Measurements from ENCODE around the gene LAX1.
A peak's percentile ranks its signal among the peaks of the same experiment; 100 is the strongest.
"Not testable (repeated sequence)": the region's sequence is repeated elsewhere in the genome, so short reads cannot be mapped to it uniquely, and the experiment has no call there.

LAX1 gene

DNA sequence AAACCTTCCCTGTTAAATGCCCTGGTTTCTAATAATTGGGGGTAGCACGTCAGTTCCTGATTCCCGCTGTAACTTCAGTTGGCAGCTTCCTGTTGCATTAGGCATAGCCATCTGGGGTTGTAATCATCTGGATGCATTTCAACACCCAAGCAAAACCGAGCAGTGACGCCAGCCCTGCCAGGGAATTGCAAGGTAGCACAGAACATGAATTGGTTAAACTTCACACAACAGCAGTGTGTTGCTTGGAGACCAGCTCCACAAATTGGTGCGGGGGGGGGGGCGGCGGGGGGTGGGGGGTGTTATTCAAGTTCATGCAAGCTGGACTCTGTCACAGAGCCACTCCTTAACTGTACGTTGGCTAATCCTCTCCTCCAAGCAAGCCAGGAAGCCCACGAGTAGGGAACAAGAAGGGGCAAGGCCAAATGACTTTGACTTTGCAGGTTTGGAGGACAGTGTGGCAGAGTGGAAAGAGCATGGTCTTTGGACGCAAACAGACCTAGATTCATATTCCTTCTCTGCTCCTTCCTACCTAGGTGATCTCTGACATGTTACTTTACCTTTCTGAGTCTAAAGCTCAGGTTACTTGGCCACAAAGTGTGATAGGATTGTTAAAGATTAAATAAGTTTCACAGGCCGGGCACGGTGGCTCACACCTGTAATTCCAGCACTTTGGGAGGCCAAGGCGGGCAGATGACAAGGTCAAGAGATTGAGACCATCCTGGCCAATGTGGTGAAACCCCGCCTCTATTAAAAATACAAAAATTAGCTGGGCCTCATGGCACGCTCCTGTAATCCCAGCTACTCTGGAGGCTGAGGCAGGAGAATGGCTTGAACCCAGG is 4.7 kb downstream of the LAX1 start:
- no peak for DNase-seq (ENCODE audit: low read depth)

DNA sequence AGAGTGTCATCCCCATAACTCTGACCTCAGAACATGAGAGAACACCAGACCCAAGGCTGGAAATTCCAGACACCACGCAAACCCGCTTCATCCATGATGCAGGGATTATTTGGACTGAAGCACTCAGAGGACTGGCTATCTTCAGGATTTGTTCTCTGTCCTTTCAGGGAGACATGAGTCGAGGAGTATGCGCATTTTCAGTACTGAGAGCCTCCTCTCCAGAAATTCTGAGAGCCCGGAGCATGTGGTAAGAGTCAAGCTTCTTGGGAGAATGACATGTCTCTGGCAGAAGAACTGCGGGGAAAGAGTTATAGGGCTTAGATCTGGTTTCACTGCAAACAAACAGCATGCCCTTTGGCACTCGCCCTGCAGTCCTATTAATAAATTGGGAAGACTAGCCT is 6.9 kb downstream of the LAX1 start:
- no peak for DNase-seq (ENCODE audit: low read depth)

DNA sequence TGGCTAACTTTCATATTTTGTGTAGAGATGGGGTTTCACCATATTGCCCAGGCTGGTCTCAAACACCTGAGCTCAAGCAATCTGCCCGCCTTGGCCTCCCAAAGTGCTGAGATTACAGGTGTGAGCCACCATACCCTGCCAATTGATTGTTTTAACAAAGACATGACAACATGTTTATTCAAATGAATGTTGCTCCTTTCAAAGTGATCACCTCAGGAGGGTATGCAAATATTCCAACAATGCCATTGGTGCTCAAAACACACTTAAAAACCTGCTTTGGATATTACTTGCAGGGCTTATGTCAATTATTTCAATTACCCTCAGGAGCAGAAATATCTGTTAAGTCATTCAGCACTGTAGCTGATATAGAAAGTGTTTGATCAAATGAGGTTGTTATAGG is 7.9 kb downstream of the LAX1 start:
- DNase-seq (ENCODE audit: low read depth), result no peak

DNA sequence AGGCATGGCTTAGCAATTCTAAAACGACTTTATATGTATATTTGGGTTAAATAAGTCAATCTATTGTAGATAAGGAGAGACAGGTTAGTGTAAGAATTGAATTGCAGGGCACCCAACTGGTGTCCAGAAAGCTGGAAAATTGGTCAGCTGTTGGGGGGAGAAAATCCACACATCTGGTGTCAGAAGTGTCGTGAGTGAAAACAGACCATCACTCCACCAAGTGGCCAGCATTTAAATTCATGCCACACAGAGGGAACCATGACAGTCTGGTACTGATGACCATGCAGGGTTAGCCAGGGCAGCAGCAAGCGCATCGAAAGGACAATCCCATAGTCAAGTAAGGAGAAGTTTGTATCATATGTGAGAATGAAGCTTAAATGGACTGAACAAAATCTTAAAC is 11.7 kb downstream of the LAX1 start:
- no peak for DNase-seq (ENCODE audit: low read depth)

DNA sequence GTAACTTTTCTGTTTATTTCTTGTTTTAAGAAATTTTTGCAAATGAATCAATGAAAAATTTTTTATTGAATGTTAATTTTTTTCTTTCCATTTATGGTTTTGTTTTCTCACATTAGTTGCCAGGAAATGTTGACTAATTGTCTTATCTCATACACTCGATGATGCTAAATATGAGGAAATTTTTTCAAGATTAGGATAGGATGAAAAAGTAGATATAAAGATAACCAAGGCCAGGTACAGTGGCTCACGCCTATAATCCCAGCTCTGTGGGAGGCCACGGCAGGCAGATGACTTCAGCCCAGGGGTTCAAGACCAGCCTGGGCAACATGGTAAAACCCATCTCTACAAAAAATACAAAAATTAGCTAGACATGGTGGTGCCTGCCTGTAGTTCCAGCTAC is 12.6 kb downstream of the LAX1 start:
- no peak for DNase-seq (ENCODE audit: low read depth)

DNA sequence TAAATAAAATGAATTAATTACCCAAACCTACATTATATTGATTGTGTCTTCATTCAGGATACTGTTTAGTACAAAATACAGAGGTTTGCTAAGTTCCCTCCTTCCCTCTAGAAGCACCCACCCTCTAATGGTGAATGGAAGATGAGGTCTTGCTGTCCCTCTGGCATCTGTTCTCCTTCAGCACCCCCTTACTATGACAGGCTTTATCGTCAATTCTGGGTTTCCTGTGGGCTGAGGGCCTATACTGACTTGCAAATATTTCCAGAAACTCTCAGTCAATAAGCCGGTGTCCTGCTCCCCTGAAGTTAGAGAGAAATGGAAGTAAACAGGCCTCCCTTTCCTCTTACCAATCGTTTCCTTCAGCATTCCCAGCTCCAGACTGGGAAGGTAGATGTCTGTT is 13.2 kb downstream of the LAX1 start:
- DNase-seq (ENCODE audit: low read depth), result no peak

DNA sequence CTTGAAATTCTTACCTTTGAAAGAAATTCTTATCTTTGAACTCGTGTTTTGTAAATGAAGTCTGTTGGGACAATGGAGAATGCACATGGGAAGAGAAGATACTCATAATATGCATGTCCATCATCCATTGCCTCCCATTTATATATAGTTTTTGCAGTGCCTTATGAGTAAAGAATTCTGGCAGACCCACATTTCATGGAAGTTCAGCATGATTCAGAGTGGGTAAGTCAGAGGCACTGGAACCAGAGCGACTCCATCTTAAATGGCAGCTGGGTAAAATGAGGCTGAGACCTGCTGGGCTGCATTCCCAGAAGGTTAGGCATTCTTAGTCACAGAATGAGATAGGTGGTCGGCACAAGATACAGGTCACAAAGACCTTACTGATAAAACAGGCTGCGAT is 13.8 kb downstream of the LAX1 start:
- DNase-seq (ENCODE audit: low read depth), result no peak

DNA sequence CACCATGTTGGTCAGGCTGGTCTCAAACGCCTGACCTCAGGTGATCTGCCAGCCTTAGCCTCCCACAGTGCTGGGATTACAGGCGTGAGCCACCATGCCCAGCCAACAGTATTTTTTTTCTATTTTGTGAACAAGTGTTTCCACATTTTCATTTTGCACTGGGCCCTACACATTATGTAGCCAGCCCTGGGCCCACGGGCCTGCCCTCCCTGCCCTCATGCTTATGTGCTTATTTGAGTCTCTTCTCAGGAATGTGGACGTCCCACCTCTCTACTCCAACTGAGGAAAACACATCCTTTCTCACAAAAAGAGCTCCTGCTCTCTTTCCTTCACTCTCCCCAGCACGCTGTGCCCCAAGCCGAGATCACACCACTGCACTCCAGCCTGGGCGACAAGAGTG is 17.0 kb downstream of the LAX1 start:
- no peak for DNase-seq (ENCODE audit: low read depth)

DNA sequence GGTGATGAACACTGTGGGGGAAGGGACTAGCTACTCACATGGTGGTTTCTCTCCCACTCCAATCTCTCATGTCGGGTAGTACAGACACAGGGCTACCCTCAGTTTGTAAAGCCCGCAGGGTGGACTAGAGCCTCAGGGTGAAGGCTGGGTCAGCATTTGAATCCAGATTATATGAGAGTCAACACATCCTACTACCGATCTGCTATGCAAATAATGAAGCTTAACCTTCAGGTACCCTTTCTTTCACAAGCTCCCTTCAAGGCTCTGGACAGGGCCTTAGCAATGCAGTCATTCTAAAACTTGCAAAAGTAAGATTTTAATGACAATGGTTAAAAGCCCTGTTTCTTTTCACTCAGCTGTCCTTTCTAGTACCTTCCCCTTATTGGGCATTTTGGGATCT is 25.0 kb downstream of the LAX1 start:
- no peak for DNase-seq (ENCODE audit: low read depth)

DNA sequence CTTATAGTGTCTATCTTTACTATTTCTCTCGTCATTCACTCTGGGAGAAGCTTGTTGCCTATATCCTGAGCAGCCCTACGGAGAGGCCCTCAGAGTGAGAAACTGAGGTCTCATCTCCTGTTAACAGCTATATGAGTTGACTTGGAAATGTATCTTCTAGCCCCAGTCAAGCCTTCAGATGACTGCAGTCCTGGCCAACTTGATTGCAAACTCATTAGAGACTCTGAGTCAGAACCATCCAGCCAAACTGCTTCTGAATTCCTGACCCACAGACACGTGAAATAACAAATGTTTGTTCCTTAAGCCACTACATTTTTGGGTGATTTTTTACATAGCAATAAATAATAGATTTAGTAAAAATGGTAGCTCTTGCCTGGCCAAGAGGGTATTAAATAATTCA is 26.5 kb downstream of the LAX1 start:
- DNase-seq (ENCODE audit: low read depth), result no peak

DNA sequence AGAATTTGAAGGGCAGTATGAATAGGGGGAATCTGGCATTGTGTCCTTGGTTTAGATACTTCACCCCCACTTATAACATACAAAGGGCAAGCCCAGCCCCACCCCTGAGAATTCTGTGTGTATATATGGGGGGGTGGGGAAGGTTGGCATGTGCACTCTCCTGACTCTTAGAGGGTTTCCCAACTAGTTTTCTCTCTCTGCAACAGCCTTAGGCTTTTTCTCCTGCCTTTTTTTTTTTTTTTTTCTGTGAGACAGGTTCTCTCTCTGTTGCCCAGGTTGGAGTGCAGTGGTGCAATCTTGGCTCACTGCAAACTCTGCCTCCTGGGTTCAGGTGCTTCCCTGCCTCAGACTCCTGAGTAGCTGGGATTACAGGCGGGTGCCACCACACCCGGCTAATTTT is 27.5 kb downstream of the LAX1 start:
- DNase-seq (ENCODE audit: low read depth), result no peak

DNA sequence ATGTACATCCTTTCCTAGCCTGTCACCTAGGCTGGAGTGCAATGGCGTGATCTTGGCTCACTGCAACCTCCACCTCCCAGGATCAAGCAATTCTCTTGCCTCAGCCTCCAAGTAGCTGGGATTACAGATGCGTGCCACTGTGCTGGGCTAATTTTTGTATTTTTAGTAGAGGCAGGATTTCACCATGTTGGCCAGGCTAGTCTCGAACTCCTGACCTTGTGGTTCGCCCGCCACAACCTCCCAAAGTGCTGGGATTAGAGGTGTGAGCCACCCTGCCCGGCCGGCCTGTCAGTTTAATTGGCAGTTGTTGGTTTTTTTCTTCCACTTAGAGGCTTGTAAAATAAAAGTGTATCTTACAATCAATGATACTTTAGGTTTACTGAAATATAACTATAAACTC is 28.6 kb downstream of the LAX1 start:
- not testable (repeated sequence) for DNase-seq (ENCODE audit: low read depth)

DNA sequence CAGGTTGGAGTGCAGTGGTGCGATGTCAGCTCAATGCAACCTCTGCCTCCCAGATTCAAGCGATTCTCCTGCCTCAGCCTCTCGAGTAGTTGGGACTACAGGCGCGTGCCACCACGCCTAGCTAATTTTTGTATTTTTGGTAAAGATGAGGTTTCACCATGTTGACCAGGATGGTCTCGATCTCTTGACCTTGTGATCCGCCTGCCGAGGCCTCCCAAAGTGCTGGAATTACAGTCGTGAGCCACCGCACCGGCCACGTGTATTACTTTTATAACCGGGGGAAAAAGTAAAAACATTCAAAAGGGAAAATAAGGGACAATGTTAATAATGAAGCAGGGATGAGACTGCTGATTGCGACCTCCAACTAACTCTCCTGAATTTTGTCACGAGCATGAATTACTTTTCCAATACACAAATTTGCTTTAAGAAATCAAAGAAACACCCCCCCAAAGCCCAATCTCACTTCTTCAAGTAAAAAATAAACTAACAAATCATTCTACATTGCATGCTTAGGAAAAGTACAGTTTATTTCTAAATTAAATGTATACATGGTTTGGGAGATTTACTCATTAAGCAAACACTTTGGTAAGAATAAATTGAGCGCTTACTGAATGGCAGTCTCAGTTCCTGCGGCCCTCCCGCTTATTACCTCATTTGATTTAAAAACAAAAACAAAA is 29.9 kb downstream of the LAX1 start:
- no peak for DNase-seq (ENCODE audit: low read depth)

DNA sequence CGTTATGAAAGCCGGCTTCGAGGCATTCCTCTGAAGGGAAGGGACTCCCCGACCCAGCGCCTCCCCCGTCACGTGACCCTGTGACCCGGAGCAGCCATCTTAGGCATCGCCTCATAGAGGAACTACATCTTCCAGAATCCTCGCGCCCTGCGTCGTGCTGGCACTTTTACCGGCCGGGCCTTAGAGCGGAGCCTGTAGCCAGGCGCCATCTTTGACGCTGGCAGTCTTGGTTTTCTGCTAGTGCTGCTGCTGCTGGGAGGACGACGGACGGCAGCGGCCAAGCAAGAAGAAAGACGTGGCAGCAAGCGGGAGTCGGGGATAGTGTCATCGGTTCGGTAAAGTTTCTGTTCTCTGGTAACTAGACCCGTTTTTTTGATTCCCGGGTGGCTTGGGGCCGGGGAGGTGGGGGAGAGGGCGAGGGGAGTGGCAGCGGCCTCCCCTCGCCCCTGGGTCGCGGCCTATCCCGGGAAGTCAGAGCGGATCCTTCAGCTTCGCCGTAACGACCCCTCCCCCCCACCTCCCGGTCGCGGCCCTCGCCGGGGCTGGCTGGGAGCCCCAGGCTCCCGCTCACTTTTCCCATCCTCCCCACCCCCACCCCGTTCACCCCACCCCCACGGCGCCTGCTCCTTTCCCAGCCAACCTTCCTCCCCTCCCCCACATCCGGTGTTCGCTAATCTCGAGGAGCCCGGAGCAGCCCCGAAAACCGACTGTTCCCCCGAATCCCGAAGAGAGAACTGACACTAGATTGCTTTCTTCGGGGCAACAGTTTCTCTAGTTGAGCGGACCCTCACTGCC is 30.7 kb downstream of the LAX1 start, which contains the start of the genes ZBED6 and ZC3H11A:
ZBED6 (plus strand) TSS at position 183 of the 795 bp plus-strand sequence. CDS start 1,900 bp downstream, outside the sequence.
ZC3H11A (plus strand) TSS at position 183 of the 795 bp plus-strand sequence. CDS start 21,448 bp downstream, outside the sequence.
- peak; percentile 100 for DNase-seq (ENCODE audit: low read depth)

DNA sequence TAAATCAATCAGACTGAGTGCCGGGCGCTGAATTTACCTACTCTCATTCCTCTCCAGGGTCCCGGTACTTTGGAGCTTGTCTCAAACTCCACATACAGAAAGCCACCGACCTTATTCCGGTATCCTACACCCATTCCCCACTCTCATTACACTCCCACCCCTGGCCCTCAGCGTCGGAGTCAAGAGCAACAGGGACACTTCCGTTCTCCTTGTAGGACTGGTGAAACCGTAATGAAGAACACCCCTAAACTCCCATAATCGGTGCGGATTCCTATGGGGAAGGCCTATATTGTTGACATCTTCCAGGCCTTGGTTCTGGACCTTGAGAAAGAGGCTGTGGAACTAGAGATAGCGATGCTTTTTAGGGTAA is 31.2 kb downstream of the LAX1 start:
- no peak for DNase-seq (ENCODE audit: low read depth)

DNA sequence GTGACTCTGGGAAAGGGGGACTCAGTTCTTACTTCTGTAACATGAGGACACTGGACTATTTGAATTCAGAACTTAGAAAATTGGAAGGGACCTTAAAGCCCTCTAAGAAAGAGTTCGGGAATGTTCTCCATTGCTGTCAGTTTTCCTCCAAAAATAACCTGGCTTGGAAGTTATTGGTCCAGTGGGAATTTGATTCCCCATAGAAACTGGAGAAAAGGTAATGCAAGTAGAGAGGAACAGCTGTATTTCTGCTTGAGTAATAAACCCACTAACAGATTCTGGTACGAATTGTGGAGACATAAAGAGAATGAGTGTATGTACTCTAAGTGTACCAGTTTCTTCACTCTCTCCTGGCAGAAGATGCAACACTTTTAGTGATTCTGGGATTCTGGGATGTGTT is 32.2 kb downstream of the LAX1 start:
- no peak for DNase-seq (ENCODE audit: low read depth)

DNA sequence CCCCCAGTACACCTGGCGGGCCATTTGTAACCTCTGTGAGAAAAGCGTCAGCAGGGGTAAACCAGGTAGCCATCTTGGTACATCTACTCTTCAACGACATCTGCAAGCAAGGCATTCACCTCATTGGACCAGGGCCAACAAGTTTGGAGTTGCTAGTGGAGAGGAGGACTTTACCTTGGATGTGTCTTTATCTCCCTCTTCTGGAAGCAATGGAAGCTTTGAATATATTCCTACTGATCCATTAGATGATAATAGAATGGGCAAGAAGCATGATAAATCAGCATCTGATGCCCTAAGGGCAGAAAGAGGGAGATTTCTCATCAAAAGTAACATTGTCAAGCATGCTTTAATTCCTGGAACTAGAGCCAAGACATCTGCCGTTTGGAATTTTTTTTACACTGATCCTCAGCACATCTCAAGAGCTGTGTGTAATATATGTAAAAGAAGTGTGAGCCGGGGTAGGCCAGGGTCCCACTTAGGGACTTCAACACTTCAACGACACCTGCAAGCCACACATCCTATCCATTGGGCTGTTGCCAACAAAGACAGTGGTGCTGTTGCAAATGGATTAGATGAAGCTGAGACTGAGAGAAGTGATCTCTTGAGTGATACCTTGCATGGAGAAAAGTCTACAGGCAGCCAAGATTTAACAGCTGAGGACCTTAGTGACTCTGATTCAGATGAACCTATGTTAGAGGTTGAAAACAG is 33.1 kb downstream of the LAX1 start:
- no peak for DNase-seq (ENCODE audit: low read depth)

DNA sequence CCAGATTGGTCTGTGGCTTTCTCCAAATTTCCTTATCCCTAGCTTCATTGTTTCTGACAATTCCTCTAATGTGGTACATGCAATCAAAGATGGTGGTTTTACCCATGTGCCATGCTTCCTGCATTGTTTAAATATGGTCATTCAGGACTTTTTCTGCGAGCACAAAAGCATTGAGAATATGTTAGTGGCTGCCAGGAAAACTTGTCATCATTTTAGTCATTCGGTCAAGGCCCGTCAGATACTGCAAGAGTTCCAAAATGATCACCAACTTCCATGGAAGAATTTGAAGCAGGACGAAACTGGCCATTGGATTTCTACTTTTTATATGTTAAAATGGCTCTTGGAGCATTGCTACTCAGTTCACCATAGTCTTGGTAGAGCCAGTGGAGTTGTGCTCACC is 34.2 kb downstream of the LAX1 start:
- no peak for DNase-seq (ENCODE audit: low read depth)

DNA sequence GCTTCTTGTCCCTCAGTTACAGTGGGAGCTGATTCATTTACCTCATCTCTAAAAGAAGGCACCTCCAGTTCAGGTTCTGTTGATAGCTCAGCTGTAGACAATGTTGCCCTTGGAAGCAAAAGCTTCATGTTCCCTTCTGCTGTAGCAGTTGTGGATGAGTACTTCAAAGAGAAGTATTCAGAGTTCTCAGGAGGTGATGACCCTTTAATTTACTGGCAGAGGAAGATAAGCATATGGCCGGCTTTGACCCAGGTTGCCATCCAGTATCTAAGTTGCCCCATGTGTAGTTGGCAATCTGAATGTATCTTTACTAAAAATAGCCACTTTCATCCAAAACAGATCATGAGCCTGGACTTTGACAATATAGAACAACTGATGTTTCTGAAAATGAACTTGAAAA is 35.0 kb downstream of the LAX1 start:
- no peak for DNase-seq (ENCODE audit: low read depth)

DNA sequence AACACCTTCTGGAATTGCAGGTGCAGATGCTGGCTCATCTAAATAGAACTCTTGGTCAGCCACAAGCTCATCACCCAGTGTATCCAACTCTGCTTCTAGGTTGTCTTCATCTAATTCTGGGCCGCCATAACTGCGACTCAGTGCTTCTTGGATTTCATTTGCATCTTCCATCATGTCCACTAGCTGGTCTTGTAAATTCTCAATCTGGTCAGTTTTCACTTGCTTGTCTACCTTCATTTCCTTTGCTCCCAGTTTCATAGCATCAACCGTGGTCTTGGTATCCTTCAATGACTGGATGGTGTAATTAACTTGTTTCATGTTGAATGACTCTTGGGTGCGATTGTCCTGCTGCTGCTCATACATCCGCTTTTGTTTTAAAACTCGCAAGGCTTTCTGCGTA is 40.7 kb downstream of the LAX1 start:
- DNase-seq (ENCODE audit: low read depth), result no peak

DNA sequence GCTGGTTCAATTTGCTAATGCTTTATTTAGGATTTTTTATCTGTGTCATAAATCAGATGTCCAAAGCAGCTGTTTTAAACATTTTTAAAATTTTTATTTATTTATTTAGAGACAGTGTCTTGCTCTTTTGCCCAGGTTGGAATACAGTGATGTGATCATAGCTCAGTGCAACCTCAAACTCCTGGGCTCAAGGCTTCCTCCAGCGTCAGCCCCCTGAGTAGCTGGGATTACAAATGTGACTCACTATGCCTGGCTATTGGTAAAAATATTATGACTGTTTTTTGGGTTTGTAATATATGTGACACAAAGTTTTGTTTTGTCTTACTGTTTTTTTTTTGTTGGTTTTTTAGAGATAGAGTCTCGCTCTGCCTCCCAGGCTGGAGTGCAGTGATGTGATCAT is 42.2 kb downstream of the LAX1 start:
- DNase-seq (ENCODE audit: low read depth), result no peak
